IPS DF 6.9 (cell line): ENCODE data around the gene ARL8B.
A peak's percentile ranks its signal among the peaks of the same experiment; 100 is the strongest.

Experiments
- DNase-seq: peaks from one replicate; pipeline ENCODE4 v3.0.0-alpha.2; 2013; ENCODE audit warnings: low read depth, low spot score
- H3K27ac ChIP-seq: one replicate; pipeline ENCODE4 v1.5.1; 2013; ENCODE audit warnings: low read length, control low read depth
- H3K27me3 ChIP-seq: 2 replicates; pipeline ENCODE4 v1.6.1; 2013; ENCODE audit warnings: mild to moderate bottlenecking, low read length; ENCODE audit not compliant: control insufficient read depth, insufficient read depth
- H3K36me3 ChIP-seq: 2 replicates; pipeline ENCODE4 v1.6.1; 2013; ENCODE audit warnings: low read length; ENCODE audit not compliant: control insufficient read depth, insufficient read depth
- H3K4me1 ChIP-seq: 2 replicates; pipeline ENCODE4 v1.6.1; 2013; ENCODE audit warnings: low read length; ENCODE audit not compliant: control insufficient read depth, insufficient read depth
- H3K4me3 ChIP-seq: 2 replicates; pipeline ENCODE4 v1.5.1; 2013; ENCODE audit warnings: mild to moderate bottlenecking, low read length
- H3K9me3 ChIP-seq: 2 replicates; pipeline ENCODE4 v1.6.1; 2013; ENCODE audit warnings: low read length, inconsistent platforms; ENCODE audit not compliant: control insufficient read depth, insufficient read depth
- WGBS: extraction: QIAGEN DNeasy Blood & Tissue Kit; methylation state at CpG from one replicate; pipeline ENCODE4 v1.1.7; 2013; ENCODE audit warnings: mixed read lengths, missing lambda C conversion rate; ENCODE audit not compliant: insufficient read length, insufficient coverage; 5-methylcytosine and 5-hydroxymethylcytosine counted together

The ARL8B gene

GRCh38 chr3:5212628-5213573 lies 90.8 kb downstream of the ARL8B start:
- H3K27ac ChIP-seq, result no peak overlapping the region
- no peak for DNase-seq
- peaks cover 6% of the 10 kb centered on the region; the same call in 1 of the 2 replicates for H3K4me1 ChIP-seq
- no peaks in the 10 kb centered on the region for H3K9me3 ChIP-seq
- peaks cover 10% of the 10 kb centered on the region for H3K36me3 ChIP-seq
- no CpG with 5 or more reads among the region's 9 CpGs for WGBS
- H3K27me3 ChIP-seq, result no peaks in the 10 kb centered on the region
- H3K4me3 ChIP-seq, result no peak overlapping the region

DNA sequence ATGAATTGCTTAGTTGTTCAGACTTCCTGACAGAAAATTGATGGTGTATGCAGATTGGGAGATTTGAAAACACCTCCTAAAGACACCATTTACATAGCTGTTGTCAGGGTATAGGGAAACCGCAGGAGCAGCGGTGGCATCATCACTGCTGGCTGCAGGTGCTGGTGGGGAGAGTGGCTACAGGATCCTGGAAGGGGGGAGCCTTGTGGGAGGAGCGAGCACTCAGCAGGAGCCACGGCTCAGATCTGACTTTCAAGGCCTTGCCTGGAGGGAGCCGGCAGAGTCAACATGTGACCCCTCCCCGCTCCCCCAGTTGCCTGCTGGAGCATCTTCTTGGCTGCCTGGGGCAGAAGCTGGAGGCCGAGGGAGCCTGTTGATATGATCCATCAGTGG lies 91.5 kb downstream of the ARL8B start:
- Histone ChIP-seq H3K4me1 (peaks cover 6% of the 10 kb centered on the region; the same call in 1 of the 2 replicates), H3K4me3 (no peak overlapping the region), H3K27me3 (no peaks in the 10 kb centered on the region), H3K27ac (no peak overlapping the region), H3K36me3 (peaks cover 7% of the 10 kb centered on the region), H3K9me3 (no peaks in the 10 kb centered on the region)
- no CpG with 5 or more reads among the region's 7 CpGs for WGBS
- DNase-seq, result peak; percentile 43

GRCh38 chr3:5214352-5214751 lies 92.3 kb downstream of the ARL8B start:
- Histone ChIP-seq H3K9me3 (no peaks in the 10 kb centered on the region), H3K27me3 (no peaks in the 10 kb centered on the region), H3K27ac (no peak overlapping the region), H3K4me3 (no peak overlapping the region), H3K4me1 (peaks cover 6% of the 10 kb centered on the region; the same call in 1 of the 2 replicates), H3K36me3 (peaks cover 7% of the 10 kb centered on the region)
- no CpG with 5 or more reads among the region's 9 CpGs for WGBS
- DNase-seq, result no peak

GRCh38 chr3:5217824-5218595 lies 95.9 kb downstream of the ARL8B start:
- H3K27me3 ChIP-seq, result no peaks in the 10 kb centered on the region
- no peak overlapping the region for H3K27ac ChIP-seq
- no peaks in the 10 kb centered on the region for H3K9me3 ChIP-seq
- no CpG with 5 or more reads among the region's 9 CpGs for WGBS
- DNase-seq, result no peak
- H3K36me3 ChIP-seq, result peaks cover 3% of the 10 kb centered on the region; the same call in 1 of the 2 replicates
- H3K4me1 ChIP-seq, result peaks cover 4% of the 10 kb centered on the region; the same call in 1 of the 2 replicates
- H3K4me3 ChIP-seq, result no peak overlapping the region

GRCh38 chr3:5218815-5219214 lies 96.7 kb downstream of the ARL8B start:
- no peaks in the 10 kb centered on the region for H3K9me3 ChIP-seq
- peaks cover 4% of the 10 kb centered on the region; the same call in 1 of the 2 replicates for H3K4me1 ChIP-seq
- DNase-seq, result no peak
- H3K36me3 ChIP-seq, result peaks cover 3% of the 10 kb centered on the region; the same call in 1 of the 2 replicates
- no peaks in the 10 kb centered on the region for H3K27me3 ChIP-seq
- no CpG with 5 or more reads among the region's 5 CpGs for WGBS
- no peak overlapping the region for H3K4me3 ChIP-seq
- H3K27ac ChIP-seq, result no peak overlapping the region

GRCh38 chr3:5219216-5219615 lies 97.1 kb downstream of the ARL8B start:
- no CpG with 5 or more reads among the region's 4 CpGs for WGBS
- Histone ChIP-seq H3K9me3 (no peaks in the 10 kb centered on the region), H3K36me3 (peaks cover 3% of the 10 kb centered on the region; the same call in 1 of the 2 replicates), H3K4me1 (peaks cover 4% of the 10 kb centered on the region; the same call in 1 of the 2 replicates), H3K4me3 (no peak overlapping the region), H3K27ac (no peak overlapping the region), H3K27me3 (no peaks in the 10 kb centered on the region)
- DNase-seq, result no peak

DNA sequence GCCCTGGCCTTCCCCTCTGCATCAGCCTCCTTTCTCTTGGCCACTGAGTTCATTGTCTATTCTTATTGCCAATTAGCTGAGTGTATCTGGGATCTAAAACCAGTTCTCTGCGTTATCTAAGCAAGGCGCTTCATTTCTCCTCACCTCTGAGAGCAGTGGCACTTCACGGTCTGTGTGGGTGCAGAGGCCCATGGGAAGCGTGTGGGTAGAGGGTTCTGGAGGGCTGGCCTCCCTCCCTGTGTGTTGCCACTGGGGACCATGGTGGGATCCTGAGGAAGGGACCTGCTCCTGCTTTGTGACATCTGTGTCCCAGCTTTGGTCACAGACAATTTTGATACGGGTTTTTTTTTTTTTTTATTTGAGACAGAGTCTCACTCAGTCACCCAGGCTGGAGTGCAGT lies 98.1 kb downstream of the ARL8B start:
- H3K4me3 ChIP-seq, result no peak overlapping the region
- WGBS, result no CpG with 5 or more reads among the region's 5 CpGs
- peaks cover 4% of the 10 kb centered on the region; the same call in 1 of the 2 replicates for H3K4me1 ChIP-seq
- H3K36me3 ChIP-seq, result peaks cover 3% of the 10 kb centered on the region; the same call in 1 of the 2 replicates
- no peaks in the 10 kb centered on the region for H3K27me3 ChIP-seq
- no peaks in the 10 kb centered on the region for H3K9me3 ChIP-seq
- DNase-seq, result no peak
- H3K27ac ChIP-seq, result no peak overlapping the region

DNA sequence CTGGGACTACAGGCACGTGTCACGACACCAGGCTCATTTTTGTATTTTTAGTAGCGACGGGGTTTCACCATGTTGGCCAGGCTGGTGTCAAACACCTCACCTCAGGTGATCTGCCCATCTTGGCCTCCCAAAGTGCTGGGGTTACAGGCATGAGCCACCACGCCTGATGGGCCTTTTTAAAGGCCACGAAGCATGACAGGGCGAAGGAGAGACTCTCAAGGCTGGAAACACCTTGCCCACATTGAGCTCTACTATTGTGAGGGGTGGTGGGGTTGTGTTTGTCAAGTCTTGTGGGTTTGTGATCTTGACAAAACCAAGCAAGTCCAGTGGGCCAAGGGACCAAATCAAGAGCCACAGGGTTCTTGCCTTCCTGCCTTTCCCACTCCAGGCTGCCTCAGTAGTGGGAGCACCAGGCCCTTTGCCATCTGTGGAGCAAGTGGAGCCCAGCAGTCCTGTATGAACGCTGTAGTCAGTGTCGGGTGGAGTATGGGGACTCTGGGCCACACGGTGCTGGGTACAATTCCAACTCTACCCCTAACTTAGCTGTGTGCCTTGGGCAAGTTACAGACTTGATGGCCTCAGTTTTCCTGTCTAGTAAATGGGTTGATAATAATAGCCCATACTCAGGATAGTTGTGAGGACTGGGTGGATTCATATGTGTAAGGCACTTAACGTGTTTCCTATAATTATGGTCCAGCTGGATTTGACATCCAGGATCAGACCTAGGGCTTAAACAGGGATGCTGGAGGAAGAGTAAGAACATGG lies 98.8 kb downstream of the ARL8B start:
- Histone ChIP-seq H3K4me3 (no peak overlapping the region), H3K27ac (no peak overlapping the region), H3K36me3 (no peaks in the 10 kb centered on the region), H3K27me3 (no peaks in the 10 kb centered on the region), H3K4me1 (peaks cover 4% of the 10 kb centered on the region; the same call in 1 of the 2 replicates), H3K9me3 (no peaks in the 10 kb centered on the region)
- no CpG with 5 or more reads among the region's 11 CpGs for WGBS
- DNase-seq, result no peak

- H3K27me3 ChIP-seq, result no peaks in the 10 kb centered on the region
- H3K9me3 ChIP-seq, result no peaks in the 10 kb centered on the region
- no CpG with 5 or more reads among the region's 6 CpGs for WGBS
- DNase-seq, result no peak
- H3K36me3 ChIP-seq, result no peaks in the 10 kb centered on the region
- H3K4me3 ChIP-seq, result no peak overlapping the region
- peaks cover 4% of the 10 kb centered on the region; the same call in 1 of the 2 replicates for H3K4me1 ChIP-seq
- H3K27ac ChIP-seq, result no peak overlapping the region
Measured at GRCh38 chr3:5221701-5222100, 99.6 kb downstream of the ARL8B start.
